ENCODE results near the gene KSR2.

The KSR2 gene

DNA sequence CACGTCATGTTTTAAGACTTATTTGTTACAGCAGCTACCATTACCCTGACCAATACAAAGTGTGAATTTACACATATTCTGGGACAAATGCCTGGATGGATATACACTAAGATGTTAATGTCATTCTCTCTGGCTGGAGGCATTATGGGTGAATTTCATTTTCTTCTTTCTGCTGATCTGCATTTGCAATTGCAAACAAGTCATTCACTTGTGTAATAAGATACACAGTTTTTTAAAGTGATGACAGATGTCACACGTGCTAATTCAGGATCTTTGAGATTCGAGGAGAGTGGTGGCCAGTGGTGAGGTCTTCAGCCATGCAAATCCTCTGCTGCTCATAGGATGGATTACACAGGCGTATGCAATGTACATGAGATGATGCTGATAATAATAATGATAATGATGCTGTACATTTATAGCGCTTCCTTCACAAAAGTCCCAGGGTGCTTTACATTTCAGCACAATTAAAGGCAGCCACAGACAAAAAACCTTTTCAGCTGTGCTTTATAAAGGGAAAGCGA is 451.5 kb downstream of the KSR2 start:
- Histone ChIP-seq H3K4me3 (ENCODE audit: low read length) (no peak overlapping the region), H3K4me2 (ENCODE audit: low read length) (no peak overlapping the region), H3K27me3 (ENCODE audit: control insufficient read depth, insufficient read depth, low read length) (no peaks in the 10 kb centered on the region), H3K36me3 (ENCODE audit: insufficient read depth, low read length) (no peaks in the 10 kb centered on the region), H3K4me1 (ENCODE audit: control insufficient read depth, insufficient read depth, low read length) (no peaks in the 10 kb centered on the region), H3K9ac (ENCODE audit: low read depth, low read length) (no peak overlapping the region), H3K9me3 (replicated peaks; ENCODE audit: low read length) (peaks cover 7% of the 10 kb centered on the region)

GRCh38 chr12:117516034-117516433 is 452.8 kb downstream of the KSR2 start:
- Histone ChIP-seq H3K9me3 (replicated peaks; ENCODE audit: low read length) (peaks cover 5% of the 10 kb centered on the region), H3K4me3 (ENCODE audit: low read length) (no peak overlapping the region), H3K4me1 (ENCODE audit: control insufficient read depth, insufficient read depth, low read length) (no peaks in the 10 kb centered on the region), H3K36me3 (ENCODE audit: insufficient read depth, low read length) (no peaks in the 10 kb centered on the region), H3K27me3 (ENCODE audit: control insufficient read depth, insufficient read depth, low read length) (no peaks in the 10 kb centered on the region), H3K4me2 (ENCODE audit: low read length) (no peak overlapping the region), H3K9ac (ENCODE audit: low read depth, low read length) (no peak overlapping the region)

DNA sequence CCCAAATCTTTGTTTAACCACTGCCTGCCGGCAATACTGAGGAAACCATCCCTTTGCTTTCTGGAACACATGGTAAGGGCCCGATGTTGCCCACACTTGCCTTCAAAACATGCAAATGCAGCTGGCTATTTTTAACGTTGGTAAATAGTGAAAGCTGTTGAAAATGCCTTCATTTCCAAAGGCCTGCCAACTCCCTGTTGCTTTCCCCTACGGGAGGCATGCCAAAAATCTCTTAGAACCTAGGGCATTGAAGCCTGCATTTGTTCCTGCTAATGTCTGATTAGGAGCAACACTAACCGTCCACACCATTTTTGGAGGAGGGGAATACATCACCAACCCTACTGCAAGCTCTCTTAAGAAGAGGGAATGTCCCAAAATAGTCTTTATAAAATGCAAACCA is 454.8 kb downstream of the KSR2 start:
- H3K9ac ChIP-seq (ENCODE audit: low read depth, low read length) = no peak overlapping the region
- H3K9me3 ChIP-seq (replicated peaks; ENCODE audit: low read length) = peaks cover 6% of the 10 kb centered on the region
- H3K4me1 ChIP-seq (ENCODE audit: control insufficient read depth, insufficient read depth, low read length) = no peaks in the 10 kb centered on the region
- H3K27me3 ChIP-seq (ENCODE audit: control insufficient read depth, insufficient read depth, low read length) = no peaks in the 10 kb centered on the region
- H3K4me3 ChIP-seq (ENCODE audit: low read length) = no peak overlapping the region
- no peak overlapping the region for H3K4me2 ChIP-seq (ENCODE audit: low read length)
- no peaks in the 10 kb centered on the region for H3K36me3 ChIP-seq (ENCODE audit: insufficient read depth, low read length)

GRCh38 chr12:117513353-117513752 is 455.4 kb downstream of the KSR2 start:
- Histone ChIP-seq H3K9me3 (replicated peaks; ENCODE audit: low read length) (peaks cover 8% of the 10 kb centered on the region), H3K27me3 (ENCODE audit: control insufficient read depth, insufficient read depth, low read length) (no peaks in the 10 kb centered on the region), H3K9ac (ENCODE audit: low read depth, low read length) (no peak overlapping the region), H3K4me2 (ENCODE audit: low read length) (no peak overlapping the region), H3K36me3 (ENCODE audit: insufficient read depth, low read length) (no peaks in the 10 kb centered on the region), H3K4me3 (ENCODE audit: low read length) (no peak overlapping the region), H3K4me1 (ENCODE audit: control insufficient read depth, insufficient read depth, low read length) (no peaks in the 10 kb centered on the region)

DNA sequence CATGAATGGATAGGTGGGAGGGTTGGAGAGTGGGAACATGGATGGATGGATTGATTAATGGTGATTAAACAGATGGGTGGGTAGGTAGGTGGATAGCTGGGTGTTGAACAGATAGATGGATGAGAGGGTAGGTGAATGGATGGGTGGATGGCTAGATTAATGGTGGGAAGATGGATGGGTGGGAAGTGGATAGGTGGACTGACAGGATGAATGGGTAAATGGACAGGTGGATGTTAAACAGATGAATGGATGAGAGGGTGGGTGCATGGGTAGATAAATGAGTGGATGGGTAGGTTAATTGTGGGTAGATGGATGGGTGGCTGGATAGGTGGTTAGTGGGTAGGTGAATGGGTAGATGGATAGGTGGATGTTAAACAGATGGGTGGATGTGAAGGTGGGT is 460.3 kb downstream of the KSR2 start:
- Histone ChIP-seq H3K36me3 (ENCODE audit: insufficient read depth, low read length) (no peaks in the 10 kb centered on the region), H3K9ac (ENCODE audit: low read depth, low read length) (no peak overlapping the region), H3K4me1 (ENCODE audit: control insufficient read depth, insufficient read depth, low read length) (no peaks in the 10 kb centered on the region), H3K4me3 (ENCODE audit: low read length) (no peak overlapping the region), H3K9me3 (replicated peaks; ENCODE audit: low read length) (peaks cover 6% of the 10 kb centered on the region), H3K4me2 (ENCODE audit: low read length) (no peak overlapping the region), H3K27me3 (ENCODE audit: control insufficient read depth, insufficient read depth, low read length) (no peaks in the 10 kb centered on the region)

DNA sequence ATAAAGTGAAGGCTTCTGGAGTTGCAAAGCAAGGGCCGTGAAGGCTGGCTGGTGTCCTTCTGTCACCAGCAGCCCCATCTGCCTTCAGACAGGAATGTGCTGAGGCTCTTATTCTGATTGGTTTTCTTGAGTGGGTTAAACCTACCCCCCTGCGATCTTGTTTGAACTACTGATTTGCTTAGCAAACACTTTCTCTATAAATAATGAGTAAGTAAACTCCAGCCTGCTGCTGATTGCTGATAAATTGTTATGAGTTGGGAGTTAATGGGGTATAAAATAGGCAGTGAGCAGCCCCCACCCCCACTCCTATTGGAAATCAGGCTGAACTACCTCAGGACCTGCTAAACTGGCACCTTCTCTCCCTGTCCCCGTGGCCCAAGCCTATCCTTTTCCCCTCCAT is 461.2 kb downstream of the KSR2 start:
- Histone ChIP-seq H3K9ac (ENCODE audit: low read depth, low read length) (no peak overlapping the region), H3K4me1 (ENCODE audit: control insufficient read depth, insufficient read depth, low read length) (no peaks in the 10 kb centered on the region), H3K36me3 (ENCODE audit: insufficient read depth, low read length) (no peaks in the 10 kb centered on the region), H3K4me2 (ENCODE audit: low read length) (no peak overlapping the region), H3K27me3 (ENCODE audit: control insufficient read depth, insufficient read depth, low read length) (no peaks in the 10 kb centered on the region), H3K4me3 (ENCODE audit: low read length) (no peak overlapping the region), H3K9me3 (replicated peaks; ENCODE audit: low read length) (peaks cover 4% of the 10 kb centered on the region)

- H3K27me3 ChIP-seq (ENCODE audit: control insufficient read depth, insufficient read depth, low read length) = no peaks in the 10 kb centered on the region
- no peak overlapping the region for H3K9ac ChIP-seq (ENCODE audit: low read depth, low read length)
- H3K4me2 ChIP-seq (ENCODE audit: low read length) = no peak overlapping the region
- no peaks in the 10 kb centered on the region for H3K4me1 ChIP-seq (ENCODE audit: control insufficient read depth, insufficient read depth, low read length)
- no peak overlapping the region for H3K4me3 ChIP-seq (ENCODE audit: low read length)
- peaks cover 4% of the 10 kb centered on the region for H3K9me3 ChIP-seq (replicated peaks; ENCODE audit: low read length)
- H3K36me3 ChIP-seq (ENCODE audit: insufficient read depth, low read length) = no peaks in the 10 kb centered on the region
Measured at GRCh38 chr12:117506333-117506732, 462.5 kb downstream of the KSR2 start.

- no peaks in the 10 kb centered on the region for H3K27me3 ChIP-seq (ENCODE audit: control insufficient read depth, insufficient read depth, low read length)
- no peak overlapping the region for H3K4me2 ChIP-seq (ENCODE audit: low read length)
- no peaks in the 10 kb centered on the region for H3K4me1 ChIP-seq (ENCODE audit: control insufficient read depth, insufficient read depth, low read length)
- H3K36me3 ChIP-seq (ENCODE audit: insufficient read depth, low read length) = no peaks in the 10 kb centered on the region
- H3K9ac ChIP-seq (ENCODE audit: low read depth, low read length) = no peak overlapping the region
- H3K4me3 ChIP-seq (ENCODE audit: low read length) = no peak overlapping the region
- no peaks in the 10 kb centered on the region for H3K9me3 ChIP-seq (replicated peaks; ENCODE audit: low read length)
Measured at GRCh38 chr12:117502633-117503032, 466.2 kb downstream of the KSR2 start.

GRCh38 chr12:117502233-117502632 is 466.6 kb downstream of the KSR2 start:
- Histone ChIP-seq H3K4me2 (ENCODE audit: low read length) (no peak overlapping the region), H3K9ac (ENCODE audit: low read depth, low read length) (no peak overlapping the region), H3K4me1 (ENCODE audit: control insufficient read depth, insufficient read depth, low read length) (no peaks in the 10 kb centered on the region), H3K9me3 (replicated peaks; ENCODE audit: low read length) (no peaks in the 10 kb centered on the region), H3K27me3 (ENCODE audit: control insufficient read depth, insufficient read depth, low read length) (no peaks in the 10 kb centered on the region), H3K36me3 (ENCODE audit: insufficient read depth, low read length) (no peaks in the 10 kb centered on the region), H3K4me3 (ENCODE audit: low read length) (no peak overlapping the region)

- H3K9ac ChIP-seq (ENCODE audit: low read depth, low read length) = no peak overlapping the region
- H3K4me3 ChIP-seq (ENCODE audit: low read length) = no peak overlapping the region
- H3K36me3 ChIP-seq (ENCODE audit: insufficient read depth, low read length) = no peaks in the 10 kb centered on the region
- no peaks in the 10 kb centered on the region for H3K9me3 ChIP-seq (replicated peaks; ENCODE audit: low read length)
- H3K4me1 ChIP-seq (ENCODE audit: control insufficient read depth, insufficient read depth, low read length) = no peaks in the 10 kb centered on the region
- no peak overlapping the region for H3K4me2 ChIP-seq (ENCODE audit: low read length)
- H3K27me3 ChIP-seq (ENCODE audit: control insufficient read depth, insufficient read depth, low read length) = no peaks in the 10 kb centered on the region
Measured at GRCh38 chr12:117501076-117501869, 467.5 kb downstream of the KSR2 start.

GRCh38 chr12:117499759-117500485 is 468.9 kb downstream of the KSR2 start:
- H3K4me3 ChIP-seq (ENCODE audit: low read length) = no peak overlapping the region
- H3K9me3 ChIP-seq (replicated peaks; ENCODE audit: low read length) = no peaks in the 10 kb centered on the region
- H3K4me2 ChIP-seq (ENCODE audit: low read length) = no peak overlapping the region
- no peaks in the 10 kb centered on the region for H3K4me1 ChIP-seq (ENCODE audit: control insufficient read depth, insufficient read depth, low read length)
- H3K36me3 ChIP-seq (ENCODE audit: insufficient read depth, low read length) = no peaks in the 10 kb centered on the region
- H3K27me3 ChIP-seq (ENCODE audit: control insufficient read depth, insufficient read depth, low read length) = no peaks in the 10 kb centered on the region
- H3K9ac ChIP-seq (ENCODE audit: low read depth, low read length) = no peak overlapping the region
